ENCODE results near the gene POU2AF2.

GRCh38 chr11:111250936-111251335 is 5.4 kb downstream of the POU2AF2 start:
- TF ChIP-seq CTCF (IDR thresholded peaks at IDR 0.05) (no peak), POLR2AphosphoS5 (IDR thresholded peaks at IDR 0.05) (no peak), POLR2A (IDR thresholded peaks at IDR 0.05) (no peak)
